Activated naive CD8-positive, alpha-beta T cell treated with anti-CD3 and anti-CD28 coated beads for 36 hours (primary cell): ENCODE data around the gene JAKMIP2. TPM values are rescaled to one million over a fixed set of nuclear protein-coding genes. Genes with fewer than 3 reads are reported as not detected.
"Not testable (repeated sequence)": the region's sequence is repeated elsewhere in the genome, so short reads cannot be mapped to it uniquely, and the experiment has no call there.

Experiments
- DNase-seq: peaks from one replicate; pipeline ENCODE4 v3.0.0; 2021
- H3K27ac Mint-ChIP-seq: one replicate; pipeline ENCODE4 v1.8.0; 2022; ENCODE audit warnings: mild to moderate bottlenecking, moderate library complexity, mixed read lengths
- H3K27me3 Mint-ChIP-seq: one replicate; pipeline ENCODE4 v1.8.0; 2022; ENCODE audit warnings: mild to moderate bottlenecking, mixed read lengths
- H3K36me3 Mint-ChIP-seq: one replicate; pipeline ENCODE4 v1.8.0; 2021; ENCODE audit warnings: mild to moderate bottlenecking, mixed read lengths
- H3K4me1 Mint-ChIP-seq: one replicate; pipeline ENCODE4 v1.8.0; 2021; ENCODE audit warnings: mixed read lengths
- H3K4me3 Mint-ChIP-seq: one replicate; pipeline ENCODE4 v1.8.0; 2022; ENCODE audit warnings: mild to moderate bottlenecking, moderate library complexity, mixed read lengths
- H3K9me3 Mint-ChIP-seq: one replicate; pipeline ENCODE4 v1.8.0; 2022; ENCODE audit warnings: mixed read lengths
- total RNA-seq, 2 experiments: library from RNA; stranded (reverse); gene quantifications; one replicate each; pipeline ENCODE4 v1.2.3, GENCODE V29; 2021

JAKMIP2 gene
- total RNA-seq, 2 experiments from 2014 or later: 0.58 to 0.98 TPM

DNA sequence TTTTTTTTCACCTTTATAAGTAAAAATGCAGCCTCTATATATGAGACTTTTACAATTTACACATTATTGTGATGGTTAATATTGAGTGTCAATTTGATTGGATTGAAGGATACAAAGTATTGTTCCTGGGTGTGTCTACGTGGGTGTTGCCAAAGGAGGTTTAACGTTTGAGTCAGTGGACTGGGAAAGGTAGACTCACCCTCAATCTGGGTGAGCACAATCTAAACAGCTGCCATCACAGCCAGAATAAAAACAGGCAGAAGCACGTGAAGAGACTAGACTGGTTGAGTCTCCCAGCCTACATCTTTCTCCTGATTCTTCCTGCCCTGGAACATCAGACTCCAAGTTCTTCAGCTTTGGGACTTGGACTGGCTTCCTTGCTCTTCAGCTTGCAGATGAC is 139.9 kb downstream of the JAKMIP2 start:
- H3K4me1 Mint-ChIP-seq: no peaks in the 10 kb centered on the region
- H3K27me3 Mint-ChIP-seq: no peaks in the 10 kb centered on the region
- H3K4me3 Mint-ChIP-seq: no peak overlapping the region
- no peak overlapping the region for H3K27ac Mint-ChIP-seq
- H3K9me3 Mint-ChIP-seq: no peaks in the 10 kb centered on the region
- DNase-seq: no peak
- no peaks in the 10 kb centered on the region for H3K36me3 Mint-ChIP-seq

DNA sequence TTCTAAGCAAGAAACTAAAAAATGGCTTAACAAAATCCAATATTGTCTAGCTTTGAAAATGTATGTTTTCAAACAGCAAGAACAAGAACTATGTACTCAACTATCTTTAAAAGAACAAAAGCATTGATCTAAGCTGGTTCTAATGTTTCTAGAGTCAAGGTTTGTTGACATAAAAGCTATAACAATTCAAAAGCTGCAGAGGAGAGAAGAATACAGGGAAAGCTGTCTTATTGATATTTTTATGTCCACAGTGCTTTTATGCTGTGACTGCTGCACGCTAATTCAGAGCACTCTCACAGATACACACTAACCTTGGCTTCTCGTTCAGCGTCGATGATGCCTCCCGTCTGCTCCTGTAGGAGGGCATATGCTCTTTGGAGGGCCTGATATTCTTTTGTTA is 143.2 kb downstream of the JAKMIP2 start:
- H3K9me3 Mint-ChIP-seq: no peaks in the 10 kb centered on the region
- no peak for DNase-seq
- H3K4me3 Mint-ChIP-seq: no peak overlapping the region
- no peaks in the 10 kb centered on the region for H3K27me3 Mint-ChIP-seq
- H3K27ac Mint-ChIP-seq: no peak overlapping the region
- H3K36me3 Mint-ChIP-seq: no peaks in the 10 kb centered on the region
- no peaks in the 10 kb centered on the region for H3K4me1 Mint-ChIP-seq

DNA sequence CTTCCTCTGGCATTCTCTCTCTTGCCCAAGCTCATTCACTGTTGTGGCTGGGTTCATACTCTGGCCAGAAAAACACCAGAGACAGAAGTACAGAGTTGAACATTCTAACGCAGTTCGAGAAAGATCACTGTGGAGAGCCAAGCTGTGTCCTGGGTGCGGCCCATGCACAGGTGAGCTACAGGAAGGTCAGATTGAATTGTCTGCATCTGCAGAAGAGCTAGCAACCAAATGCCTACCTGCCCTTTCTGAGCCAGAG is 145.9 kb downstream of the JAKMIP2 start:
- Mint-ChIP-seq H3K27me3 (no peaks in the 10 kb centered on the region), H3K9me3 (no peaks in the 10 kb centered on the region), H3K27ac (no peak overlapping the region), H3K4me1 (no peaks in the 10 kb centered on the region), H3K36me3 (no peaks in the 10 kb centered on the region), H3K4me3 (no peak overlapping the region)
- no peak for DNase-seq

DNA sequence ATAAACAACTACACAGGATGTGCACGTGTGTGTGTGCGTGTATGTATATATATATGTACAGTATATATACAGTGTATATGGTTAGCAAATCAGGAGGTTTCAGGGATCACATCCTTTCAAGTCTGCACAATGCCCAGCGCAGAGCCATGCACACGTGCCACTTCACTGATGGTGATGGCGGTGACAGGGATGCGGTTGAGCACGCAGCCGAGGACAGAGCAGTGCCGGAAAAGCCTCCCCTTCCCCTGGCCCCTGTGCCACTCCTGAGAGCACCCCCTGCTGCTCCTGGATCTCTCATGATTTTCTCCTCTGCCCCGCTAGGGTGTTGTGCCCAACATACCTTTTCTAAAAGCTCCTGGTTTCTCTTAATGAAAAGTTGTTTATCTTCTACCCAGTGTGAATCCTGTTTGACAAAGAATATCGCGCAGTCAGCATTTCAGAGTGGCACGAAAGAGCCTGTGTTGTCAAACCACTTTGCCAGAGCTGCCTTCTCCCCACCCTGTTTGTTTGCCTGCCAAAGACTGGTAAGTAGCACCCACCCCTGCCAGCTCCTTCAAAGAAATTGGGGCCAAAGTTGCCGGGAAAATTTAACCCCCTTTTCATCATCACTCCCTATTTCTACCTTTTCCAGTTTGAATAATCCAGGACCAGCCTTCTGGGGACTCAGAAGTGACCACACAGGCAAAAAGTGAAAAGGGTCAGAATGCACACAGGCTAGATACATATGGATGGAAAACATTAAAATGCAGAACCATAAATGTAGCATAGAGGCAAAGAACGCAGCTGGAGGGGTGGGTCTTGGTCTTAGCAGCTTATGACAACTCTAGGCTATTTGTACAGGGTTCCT is 146.4 kb downstream of the JAKMIP2 start:
- Mint-ChIP-seq H3K27ac (no peak overlapping the region), H3K4me1 (no peaks in the 10 kb centered on the region), H3K9me3 (no peaks in the 10 kb centered on the region), H3K27me3 (no peaks in the 10 kb centered on the region), H3K4me3 (no peak overlapping the region), H3K36me3 (no peaks in the 10 kb centered on the region)
- DNase-seq: no peak

DNA sequence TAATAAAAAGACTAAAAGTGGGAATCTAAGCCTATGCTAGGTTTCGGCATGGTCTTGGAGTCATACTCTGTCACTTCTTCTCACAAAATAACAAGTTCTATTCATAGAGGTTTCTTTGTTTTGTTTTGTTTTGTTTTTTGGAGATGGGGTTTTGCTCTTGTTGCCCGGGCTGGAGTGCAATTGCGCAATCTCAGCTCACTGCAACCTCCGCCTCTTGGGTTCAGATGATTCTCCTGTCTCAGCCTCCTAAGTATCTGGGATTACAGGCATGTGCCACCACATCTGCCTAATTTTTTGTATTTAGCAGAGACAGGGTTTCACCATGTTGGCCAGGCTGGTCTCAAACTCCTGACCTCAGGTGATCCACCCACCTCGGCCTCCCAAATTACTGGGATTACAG is 147.1 kb downstream of the JAKMIP2 start:
- H3K4me1 Mint-ChIP-seq, H3K27ac Mint-ChIP-seq, H3K4me3 Mint-ChIP-seq, H3K27me3 Mint-ChIP-seq, H3K9me3 Mint-ChIP-seq, H3K36me3 Mint-ChIP-seq, DNase-seq: not testable (repeated sequence)

DNA sequence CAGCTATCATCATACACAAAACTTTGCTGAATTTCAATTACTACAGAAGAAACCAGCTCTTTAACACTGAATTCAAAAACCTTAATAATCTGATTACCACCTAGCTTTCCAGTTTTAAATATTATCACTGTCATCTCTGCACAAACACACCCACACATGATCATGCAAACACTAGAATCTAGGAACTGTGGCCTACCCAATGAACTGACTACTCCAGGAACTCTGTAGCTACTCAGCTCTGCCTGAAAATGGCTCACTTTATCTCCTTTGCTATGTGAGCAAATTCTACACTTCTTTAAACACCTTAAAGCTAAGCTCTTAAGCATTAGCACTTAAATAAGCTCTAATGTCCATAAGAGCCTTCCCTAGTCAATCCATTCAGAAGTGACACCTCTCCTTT is 149.4 kb downstream of the JAKMIP2 start:
- H3K9me3 Mint-ChIP-seq: no peaks in the 10 kb centered on the region
- no peak overlapping the region for H3K27ac Mint-ChIP-seq
- H3K4me1 Mint-ChIP-seq: no peaks in the 10 kb centered on the region
- H3K36me3 Mint-ChIP-seq: no peaks in the 10 kb centered on the region
- no peaks in the 10 kb centered on the region for H3K27me3 Mint-ChIP-seq
- no peak overlapping the region for H3K4me3 Mint-ChIP-seq
- no peak for DNase-seq

DNA sequence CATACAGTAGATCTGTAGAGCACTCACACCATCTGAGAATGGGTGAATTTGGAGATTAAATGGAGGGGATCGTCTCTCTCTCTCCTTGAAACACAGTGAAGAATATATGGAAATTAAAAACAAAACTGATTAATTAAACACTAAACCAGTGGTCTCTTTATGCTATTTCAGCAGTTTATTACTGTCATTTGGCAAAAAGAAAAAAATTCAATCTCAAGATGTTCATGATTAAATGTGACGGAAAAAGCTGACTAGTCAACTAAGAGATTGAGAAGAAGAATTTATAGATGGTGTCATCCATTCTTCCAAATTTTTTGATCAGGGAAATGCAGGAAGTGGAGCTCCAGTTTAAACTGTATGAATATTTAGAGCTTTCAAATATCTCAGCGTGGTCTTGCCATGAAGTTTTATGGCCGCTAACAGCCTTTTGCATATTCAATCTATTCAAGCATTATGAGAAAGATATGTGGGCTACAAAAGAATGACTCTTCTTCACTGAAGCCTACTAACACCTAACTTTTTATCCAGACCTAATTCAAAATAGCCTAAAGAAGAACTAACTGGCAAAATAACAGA is 151.0 kb downstream of the JAKMIP2 start:
- no peak overlapping the region for H3K4me3 Mint-ChIP-seq
- H3K9me3 Mint-ChIP-seq: no peaks in the 10 kb centered on the region
- H3K4me1 Mint-ChIP-seq: no peaks in the 10 kb centered on the region

DNA sequence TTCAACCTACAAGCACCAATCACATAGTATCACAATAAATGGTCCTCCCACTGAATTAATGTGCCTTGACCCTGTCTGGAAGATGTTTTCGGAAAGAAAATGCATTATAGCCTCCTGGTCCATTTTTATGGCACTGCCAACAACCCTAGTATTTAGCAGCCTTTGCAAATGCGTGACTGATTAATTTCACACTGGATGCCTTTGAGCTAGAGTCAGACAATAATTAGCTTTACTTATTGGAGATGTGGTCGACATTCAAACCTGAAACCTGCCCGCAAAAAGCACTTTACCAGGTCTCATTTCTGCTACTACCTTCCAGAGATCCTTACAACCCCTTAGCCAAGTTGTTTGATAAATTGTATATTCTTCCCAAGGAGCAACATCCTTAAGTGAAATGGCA is 153.3 kb downstream of the JAKMIP2 start:
- Mint-ChIP-seq H3K27ac (no peak overlapping the region), H3K4me3 (no peak overlapping the region), H3K9me3 (no peaks in the 10 kb centered on the region), H3K27me3 (peaks cover 4% of the 10 kb centered on the region), H3K4me1 (no peaks in the 10 kb centered on the region), H3K36me3 (no peaks in the 10 kb centered on the region)
- DNase-seq: no peak

More for the DNA sequence above, 151.0 kb downstream of the JAKMIP2 start:
- H3K36me3 Mint-ChIP-seq: no peaks in the 10 kb centered on the region
- DNase-seq: no peak
- peaks cover 4% of the 10 kb centered on the region for H3K27me3 Mint-ChIP-seq
- H3K27ac Mint-ChIP-seq: no peak overlapping the region

DNA sequence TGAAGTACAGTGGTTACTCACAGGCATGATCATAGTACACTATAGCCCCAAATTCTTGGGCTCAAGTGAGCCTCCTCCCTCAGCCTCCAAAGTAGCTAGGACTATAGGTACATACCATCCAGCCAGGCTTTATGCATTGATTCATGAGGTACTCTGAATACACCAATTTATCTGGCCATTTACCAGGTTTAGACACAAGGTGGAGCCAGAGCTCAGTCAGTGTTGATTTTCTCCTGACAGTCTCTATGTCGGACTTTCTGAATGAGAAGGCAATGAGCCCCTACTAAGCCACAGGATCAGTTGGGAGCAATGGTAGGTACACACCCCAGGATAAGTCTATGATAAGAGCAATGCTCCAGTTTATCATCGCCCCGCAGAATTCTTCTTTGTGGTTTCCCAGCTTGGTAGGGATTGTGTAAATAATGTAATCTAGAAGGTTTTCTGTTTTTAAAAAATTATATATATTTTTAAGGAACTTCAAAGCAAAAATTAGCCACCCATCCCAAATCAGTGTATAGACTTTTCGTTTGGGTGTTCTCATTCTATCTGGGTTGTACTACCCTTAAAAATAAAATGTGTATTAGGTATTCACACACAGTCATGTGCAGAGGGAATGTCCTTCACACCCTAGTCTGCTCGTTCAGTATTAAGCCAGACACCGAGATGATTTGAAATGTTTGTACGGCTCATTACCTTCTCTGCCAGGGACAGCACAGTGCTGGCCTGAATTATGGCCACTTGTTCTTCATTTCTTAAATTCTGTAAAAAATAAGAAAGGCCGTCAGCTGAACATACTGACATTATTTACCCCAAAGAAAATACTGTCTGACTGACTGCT is 154.3 kb downstream of the JAKMIP2 start:
- no peaks in the 10 kb centered on the region for H3K4me1 Mint-ChIP-seq
- H3K27me3 Mint-ChIP-seq: peaks cover 4% of the 10 kb centered on the region
- H3K36me3 Mint-ChIP-seq: no peaks in the 10 kb centered on the region
- DNase-seq: peak; percentile 23
- H3K27ac Mint-ChIP-seq: no peak overlapping the region
- no peaks in the 10 kb centered on the region for H3K9me3 Mint-ChIP-seq
- H3K4me3 Mint-ChIP-seq: no peak overlapping the region

DNA sequence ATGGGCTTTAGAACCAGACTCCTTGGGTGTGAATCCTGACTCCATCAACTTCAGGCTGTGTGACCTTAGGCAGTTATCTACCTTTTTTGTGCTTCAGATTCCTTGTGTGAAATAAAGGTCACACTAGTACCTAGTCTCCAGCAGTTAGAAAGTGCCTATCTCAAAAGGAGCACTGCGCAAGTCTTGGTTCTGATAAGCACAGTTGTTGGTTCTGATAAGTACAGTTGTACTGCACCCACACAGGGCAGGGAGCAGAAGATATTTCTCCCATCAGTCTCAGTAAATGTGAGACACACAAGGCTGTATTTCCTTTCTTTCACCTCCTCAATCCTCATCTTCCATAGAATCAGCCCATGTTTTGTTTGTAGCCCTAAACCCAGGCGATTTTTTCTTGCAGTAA is 156.1 kb downstream of the JAKMIP2 start:
- Mint-ChIP-seq H3K27ac (no peak overlapping the region), H3K9me3 (no peaks in the 10 kb centered on the region), H3K36me3 (no peaks in the 10 kb centered on the region), H3K27me3 (peaks cover 4% of the 10 kb centered on the region), H3K4me1 (no peaks in the 10 kb centered on the region), H3K4me3 (no peak overlapping the region)
- no peak for DNase-seq

DNA sequence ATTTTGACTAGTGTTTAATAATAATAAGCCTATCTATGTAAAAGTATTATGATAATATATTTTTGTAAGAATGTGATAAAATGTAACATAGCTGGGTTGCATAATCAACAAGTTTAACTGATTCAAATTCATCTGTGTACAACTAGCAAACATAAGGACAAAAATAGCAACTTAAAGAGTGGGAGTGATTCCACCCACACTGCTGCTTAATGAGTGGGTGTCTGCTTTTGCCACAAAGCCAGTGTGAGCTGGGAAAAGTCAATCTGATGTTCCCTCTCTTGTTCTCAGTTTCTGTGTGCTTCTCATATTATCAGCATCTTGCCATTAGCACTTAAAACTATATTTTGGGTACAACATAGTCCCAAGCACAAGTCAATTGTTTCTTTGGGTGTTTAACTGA is 161.5 kb downstream of the JAKMIP2 start:
- Mint-ChIP-seq H3K9me3 (no peaks in the 10 kb centered on the region), H3K4me3 (no peak overlapping the region), H3K27me3 (no peaks in the 10 kb centered on the region), H3K27ac (no peak overlapping the region), H3K36me3 (no peaks in the 10 kb centered on the region), H3K4me1 (no peaks in the 10 kb centered on the region)
- DNase-seq: no peak

DNA sequence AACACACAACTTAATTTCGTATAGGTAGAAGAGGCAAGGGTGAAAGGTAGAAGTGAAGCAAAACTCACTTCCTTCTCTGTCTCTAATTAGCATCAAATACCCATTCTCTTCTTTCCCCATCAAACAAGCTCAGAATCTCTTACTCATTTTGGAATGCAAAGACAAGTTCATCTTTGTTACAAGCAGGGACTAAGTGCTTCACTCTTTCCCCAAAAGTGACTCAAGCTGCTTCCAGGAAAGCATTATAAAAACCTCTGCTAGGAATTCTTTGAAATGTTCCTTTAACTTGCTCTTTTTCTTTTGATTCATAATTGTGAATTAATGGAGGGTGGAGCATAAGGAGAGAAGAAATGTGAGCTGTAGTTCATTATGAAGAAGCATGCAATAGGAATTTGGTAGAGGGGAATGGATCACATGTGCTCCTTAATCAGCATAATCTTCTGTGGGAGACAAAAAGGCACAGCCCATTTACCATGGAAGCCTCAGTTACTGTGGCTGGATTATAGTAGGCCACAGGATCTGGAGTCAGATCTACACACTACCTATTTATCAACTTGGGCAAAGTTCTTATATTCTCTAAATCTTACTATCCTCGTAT is 163.1 kb downstream of the JAKMIP2 start:
- H3K4me3 Mint-ChIP-seq: no peak overlapping the region
- H3K36me3 Mint-ChIP-seq: no peaks in the 10 kb centered on the region
- no peak overlapping the region for H3K27ac Mint-ChIP-seq
- no peak for DNase-seq
- no peaks in the 10 kb centered on the region for H3K9me3 Mint-ChIP-seq
- H3K27me3 Mint-ChIP-seq: no peaks in the 10 kb centered on the region
- no peaks in the 10 kb centered on the region for H3K4me1 Mint-ChIP-seq

DNA sequence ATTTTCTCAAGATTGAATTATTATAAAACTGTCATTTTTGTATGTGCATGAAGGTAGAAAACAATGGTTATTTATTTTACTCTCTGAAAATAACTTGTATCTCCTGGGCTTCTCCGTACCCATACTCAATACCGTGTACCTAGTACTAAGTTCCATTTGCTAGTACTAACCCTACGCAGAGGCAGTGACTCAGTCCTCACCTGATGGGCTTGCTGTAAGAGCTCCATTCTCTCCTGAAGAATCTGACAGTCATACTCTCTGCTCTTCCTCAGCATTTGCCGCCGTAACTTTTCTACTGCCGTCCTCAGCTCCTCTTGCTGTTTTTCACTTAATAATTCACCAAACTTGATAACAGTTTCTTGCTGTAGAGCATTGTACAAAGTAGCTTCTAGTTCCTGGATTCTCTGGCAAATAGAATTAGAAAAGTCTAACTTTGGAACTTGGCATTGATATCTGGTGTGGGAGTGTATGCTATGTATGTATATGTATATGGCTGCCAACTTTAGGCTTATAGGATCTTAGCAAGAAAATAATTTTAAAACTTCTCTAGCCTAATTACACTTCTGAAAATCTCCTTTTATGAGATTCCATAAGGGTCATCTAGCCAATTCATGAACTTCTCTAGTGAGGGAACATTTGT is 164.7 kb downstream of the JAKMIP2 start:
- no peak for DNase-seq
- no peaks in the 10 kb centered on the region for H3K9me3 Mint-ChIP-seq
- H3K27me3 Mint-ChIP-seq: no peaks in the 10 kb centered on the region
- no peak overlapping the region for H3K4me3 Mint-ChIP-seq
- no peaks in the 10 kb centered on the region for H3K36me3 Mint-ChIP-seq
- no peaks in the 10 kb centered on the region for H3K4me1 Mint-ChIP-seq
- no peak overlapping the region for H3K27ac Mint-ChIP-seq

DNA sequence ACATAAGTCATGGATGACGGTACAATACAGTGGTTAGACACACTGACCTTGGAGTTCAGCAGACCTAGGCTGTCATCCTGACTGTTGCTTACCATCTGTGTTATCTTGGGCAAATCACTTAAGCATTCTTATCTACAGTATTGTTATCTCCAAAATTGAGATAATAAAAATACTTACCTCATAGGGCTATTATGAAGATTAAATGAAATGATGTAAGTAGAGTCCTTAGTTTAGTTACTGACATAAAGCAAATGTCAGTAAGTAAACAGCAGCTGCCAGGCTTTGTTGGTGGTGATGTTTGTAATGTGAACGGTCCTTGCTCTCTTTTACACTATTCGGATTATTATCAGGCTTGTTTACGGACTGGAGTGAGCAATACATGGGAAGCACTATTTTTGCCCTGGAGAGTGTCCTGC is 165.3 kb downstream of the JAKMIP2 start:
- Mint-ChIP-seq H3K4me3 (no peak overlapping the region), H3K27ac (no peak overlapping the region), H3K36me3 (no peaks in the 10 kb centered on the region), H3K9me3 (no peaks in the 10 kb centered on the region), H3K27me3 (no peaks in the 10 kb centered on the region), H3K4me1 (no peaks in the 10 kb centered on the region)
- DNase-seq: no peak

DNA sequence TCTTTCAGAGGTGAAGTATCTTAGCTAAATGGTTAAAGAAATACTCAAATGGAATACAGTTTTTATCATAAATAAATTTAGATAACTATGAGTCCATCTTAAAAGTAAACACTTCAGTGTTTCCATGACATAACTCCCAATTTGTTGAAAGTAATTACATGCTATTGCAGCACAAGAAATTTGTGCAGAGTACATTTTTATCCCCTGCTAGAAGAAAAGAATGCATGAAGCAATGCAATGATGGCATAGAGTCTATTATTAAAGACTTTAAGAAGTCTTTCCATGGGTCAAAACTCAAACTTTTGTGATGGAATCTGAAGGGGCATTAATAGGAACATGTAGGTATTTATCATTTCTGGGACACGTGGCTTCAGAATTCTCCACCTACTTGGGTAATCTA is 166.1 kb downstream of the JAKMIP2 start:
- no peak overlapping the region for H3K4me3 Mint-ChIP-seq
- H3K27me3 Mint-ChIP-seq: no peaks in the 10 kb centered on the region
- H3K27ac Mint-ChIP-seq: no peak overlapping the region
- no peaks in the 10 kb centered on the region for H3K36me3 Mint-ChIP-seq
- H3K4me1 Mint-ChIP-seq: no peaks in the 10 kb centered on the region
- H3K9me3 Mint-ChIP-seq: no peaks in the 10 kb centered on the region
- DNase-seq: no peak
